Islet of Langerhans (tissue), 1 donor: ENCODE results near the gene MYOC.
"Not testable (repeated sequence)": the region's sequence is repeated elsewhere in the genome, so short reads cannot be mapped to it uniquely, and the experiment has no call there.

Experiments used
- FAIRE-seq: peaks from one replicate; lab custom pipeline; 2011; peaks lifted over from hg19 to GRCh38; lab: Jason Lieb, UNC

MYOC gene

DNA sequence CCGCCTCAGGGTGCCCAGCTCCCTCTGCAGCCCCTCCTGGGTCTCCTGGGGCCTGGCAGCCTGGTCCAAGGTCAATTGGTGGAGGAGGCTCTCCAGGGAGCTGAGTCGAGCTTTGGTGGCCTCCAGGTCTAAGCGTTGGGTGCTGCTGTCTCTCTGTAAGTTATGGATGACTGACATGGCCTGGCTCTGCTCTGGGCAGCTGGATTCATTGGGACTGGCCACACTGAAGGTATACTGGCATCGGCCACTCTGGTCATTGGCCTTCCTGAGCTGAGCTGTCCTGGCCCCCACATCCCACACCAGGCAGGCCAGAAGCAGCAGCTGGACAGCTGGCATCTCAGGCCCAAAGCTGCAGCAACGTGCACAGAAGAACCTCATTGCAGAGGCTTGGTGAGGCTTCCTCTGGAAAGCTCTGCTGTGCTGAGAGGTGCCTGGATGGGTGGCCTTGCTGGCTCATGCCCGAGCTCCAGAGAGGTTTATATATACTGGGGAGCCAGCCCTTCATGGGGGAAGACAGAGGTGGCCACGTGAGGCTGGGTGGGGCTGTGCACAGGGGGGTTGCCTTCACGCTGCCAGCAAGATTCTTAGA lies at the start of gene MYOC:
Gene MYOC (minus strand): TSS at position 455 of the 589 bp plus-strand sequence. CDS start 77 bp downstream, at position 378.
- no peak for FAIRE-seq

DNA sequence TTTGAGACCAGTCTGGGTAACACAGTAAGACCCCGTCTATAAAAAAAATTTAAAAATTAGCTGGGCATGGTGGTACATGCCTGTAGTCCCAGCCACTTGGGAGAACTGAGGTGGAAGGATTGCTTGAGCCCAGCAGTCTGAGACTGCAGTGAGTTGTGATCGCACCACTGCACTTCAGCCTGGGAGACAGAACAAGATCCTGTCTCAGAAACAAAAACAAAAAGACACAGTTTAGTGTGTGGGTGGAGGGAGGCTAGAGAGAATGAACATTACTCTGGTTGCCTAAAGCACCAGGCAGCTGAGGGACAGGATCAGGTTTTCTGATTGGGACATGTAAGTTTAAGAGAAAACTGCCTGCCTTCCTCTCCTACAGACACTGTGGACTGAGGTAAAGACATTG lies 47.0 kb upstream of the MYOC start:
- FAIRE-seq, result no peak

DNA sequence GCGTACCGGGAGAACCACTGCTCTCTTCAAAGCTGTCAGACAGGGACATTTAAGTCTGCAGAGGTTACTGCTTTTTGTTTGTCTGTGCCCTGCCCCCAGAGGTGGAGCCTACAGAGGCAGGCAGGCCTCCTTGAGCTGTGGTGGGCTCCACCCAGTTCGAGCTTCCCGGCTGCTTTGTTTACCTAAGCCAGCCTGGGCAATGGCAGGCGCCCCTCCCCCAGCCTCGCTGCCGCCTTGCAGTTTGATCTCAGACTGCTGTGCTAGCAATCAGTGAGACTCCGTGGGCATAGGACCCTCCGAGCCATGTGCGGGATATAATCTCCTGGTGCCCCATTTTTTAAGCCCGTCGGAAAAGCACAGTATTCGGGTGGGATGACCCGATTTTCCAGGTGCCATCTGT lies 43.3 kb upstream of the MYOC start:
- FAIRE-seq, result not testable (repeated sequence)

DNA sequence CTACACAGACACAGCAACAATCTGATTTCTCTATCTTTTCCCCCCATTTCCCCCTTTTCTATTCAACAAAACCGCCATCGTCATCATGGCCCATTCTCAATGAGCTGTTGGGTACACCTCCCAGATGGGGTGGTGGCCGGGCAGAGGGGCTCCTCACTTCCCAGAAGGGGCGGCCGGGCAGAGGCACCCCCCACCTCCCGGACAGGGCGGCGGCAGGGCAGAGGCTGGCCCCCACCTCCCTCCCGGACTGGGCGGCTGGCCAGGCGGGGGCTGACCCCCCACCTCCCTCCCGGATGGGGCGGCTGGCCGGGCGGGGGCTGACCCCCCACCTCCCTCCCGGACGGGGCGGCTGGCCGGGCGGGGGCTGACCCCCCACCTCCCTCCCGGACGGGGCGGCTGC lies 41.1 kb upstream of the MYOC start:
- not testable (repeated sequence) for FAIRE-seq

DNA sequence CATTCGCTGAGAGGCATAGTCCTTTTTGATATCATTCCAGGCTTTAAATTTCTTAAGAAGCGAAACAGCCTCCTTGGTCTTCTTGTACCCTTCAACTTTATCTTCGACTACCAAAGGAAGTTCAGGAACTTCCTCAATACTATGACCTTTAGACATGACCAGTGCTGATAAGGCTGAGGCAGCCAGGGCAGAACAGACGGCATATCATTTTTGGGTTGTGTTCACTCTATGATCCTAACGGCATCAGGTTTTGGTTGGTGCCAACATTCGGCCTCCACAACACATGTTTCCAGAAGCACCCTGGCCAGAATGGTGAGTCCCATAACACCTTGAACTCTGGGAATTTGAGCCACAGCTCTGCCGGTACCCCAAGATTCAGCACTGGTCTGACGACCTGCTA lies 31.4 kb upstream of the MYOC start:
- FAIRE-seq, result no peak

DNA sequence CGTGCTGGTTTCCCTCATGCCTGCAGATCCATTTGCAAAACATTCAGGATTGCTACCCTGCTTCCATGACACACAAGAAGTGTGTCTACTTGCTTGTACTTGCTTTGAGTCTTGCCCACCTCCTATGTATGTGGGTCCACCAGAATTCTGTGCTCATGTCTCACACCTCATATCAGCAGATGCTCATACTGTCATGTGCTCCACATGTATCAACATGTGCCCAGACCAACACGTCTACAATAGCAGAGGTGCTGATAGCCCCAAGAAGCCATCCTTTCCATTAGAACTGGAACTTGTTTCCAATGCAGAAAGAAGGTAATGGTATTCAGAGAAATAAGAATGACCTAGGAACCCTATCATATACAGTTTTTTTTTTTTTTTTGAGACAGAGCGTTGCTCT lies 27.9 kb upstream of the MYOC start:
- no peak for FAIRE-seq

DNA sequence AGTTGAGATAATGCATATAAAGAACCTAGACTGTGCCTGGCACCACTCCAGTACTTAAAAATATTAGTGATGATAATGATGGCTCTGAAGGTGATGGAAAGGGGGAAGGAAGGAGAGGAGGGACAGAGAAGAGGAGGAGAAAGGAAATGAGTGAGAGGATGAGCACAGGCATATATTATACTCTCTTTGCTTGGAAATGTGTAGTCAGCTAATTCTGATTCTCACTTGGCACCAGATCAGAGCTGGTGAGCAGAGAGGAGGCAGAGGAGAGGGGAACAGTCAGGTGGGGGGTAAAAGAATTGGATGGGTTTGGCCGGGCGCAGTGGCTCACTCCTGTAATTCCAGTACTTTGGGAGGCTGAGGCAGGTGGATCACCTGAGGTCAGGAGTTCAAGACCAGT lies 24.3 kb upstream of the MYOC start:
- no peak for FAIRE-seq

DNA sequence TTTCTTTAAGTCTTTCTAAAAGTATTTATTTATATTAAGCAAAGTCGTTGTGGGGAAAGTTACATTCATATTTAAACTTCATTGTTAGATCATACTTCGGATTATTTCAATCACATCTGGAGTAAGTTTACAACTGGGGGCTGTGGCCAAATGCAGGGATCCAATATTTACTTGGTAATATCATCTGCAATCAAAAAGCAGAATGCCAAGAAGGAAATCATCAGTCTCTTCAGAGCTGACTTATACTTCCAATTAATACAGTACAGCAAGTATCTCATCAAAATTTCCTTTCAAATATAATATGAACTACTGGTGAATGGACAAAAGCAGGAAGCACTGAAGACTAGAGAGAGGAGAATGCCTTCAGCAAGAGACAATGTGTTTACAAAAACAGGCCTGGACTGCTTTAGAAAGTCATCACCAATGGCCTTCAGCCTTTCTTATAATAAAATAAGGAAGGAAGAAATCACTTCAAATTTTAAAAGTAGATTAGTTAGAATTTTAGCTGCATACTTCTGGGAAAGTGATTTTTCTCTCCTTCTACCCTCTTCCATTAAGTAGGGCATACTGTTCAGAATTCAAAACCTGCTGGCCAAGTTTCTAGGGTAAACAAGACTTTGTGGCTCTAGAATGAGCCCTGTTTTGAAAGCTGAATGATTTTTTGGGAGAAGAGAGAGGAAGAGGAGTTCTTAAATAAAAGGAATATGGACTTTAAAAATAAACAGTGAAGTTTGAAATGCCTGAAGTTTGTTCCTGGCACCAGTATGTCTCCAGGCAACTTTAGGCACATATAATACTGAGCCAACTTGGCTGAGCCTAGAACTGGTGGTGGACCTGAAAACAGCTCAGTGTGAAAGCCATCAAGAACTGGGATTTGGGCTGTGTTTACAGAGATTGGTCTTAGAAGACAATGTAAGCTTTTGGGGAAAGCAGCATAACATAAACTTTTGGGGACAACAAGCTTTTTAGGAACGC lies 22.2 kb upstream of the MYOC start:
- FAIRE-seq, result no peak

DNA sequence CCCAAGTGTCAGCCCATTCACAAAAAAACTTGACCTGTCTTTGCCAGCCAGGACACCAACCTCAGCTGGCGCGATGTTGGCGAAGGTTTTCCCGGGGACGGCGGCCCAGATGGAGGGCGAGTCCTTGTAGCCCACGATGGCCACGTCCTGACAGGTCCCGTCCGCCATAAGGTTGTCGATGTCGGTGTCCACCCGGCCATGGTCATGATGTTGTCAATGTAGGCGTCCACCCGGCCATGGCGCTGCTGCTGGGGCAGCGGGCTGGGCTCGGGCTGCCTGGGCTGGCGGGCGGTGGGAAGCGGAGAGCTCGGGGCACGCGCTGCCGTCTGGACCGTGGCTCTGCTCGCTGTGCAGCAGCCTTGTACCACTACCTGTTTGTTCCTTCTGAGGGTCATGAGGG lies 18.3 kb upstream of the MYOC start:
- FAIRE-seq, result no peak

DNA sequence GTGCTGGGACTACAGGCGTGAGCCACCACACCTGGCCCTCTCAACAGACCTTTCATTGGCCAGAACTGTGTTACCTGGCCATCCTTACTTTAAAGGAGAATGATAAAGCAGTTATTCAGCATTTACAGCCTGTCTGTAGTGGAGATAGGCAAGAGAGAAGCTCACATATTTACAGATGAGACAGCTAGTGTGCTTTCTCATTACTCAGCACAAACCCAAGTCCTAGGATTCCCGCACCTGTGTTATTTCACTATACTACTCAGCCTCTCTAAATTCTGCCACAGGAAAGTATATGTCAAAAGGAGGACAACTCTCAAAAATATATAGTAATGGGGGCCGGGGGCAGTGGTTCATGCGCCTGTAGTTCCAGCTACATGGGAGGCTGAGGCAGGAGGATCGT lies 15.9 kb upstream of the MYOC start:
- no peak for FAIRE-seq

DNA sequence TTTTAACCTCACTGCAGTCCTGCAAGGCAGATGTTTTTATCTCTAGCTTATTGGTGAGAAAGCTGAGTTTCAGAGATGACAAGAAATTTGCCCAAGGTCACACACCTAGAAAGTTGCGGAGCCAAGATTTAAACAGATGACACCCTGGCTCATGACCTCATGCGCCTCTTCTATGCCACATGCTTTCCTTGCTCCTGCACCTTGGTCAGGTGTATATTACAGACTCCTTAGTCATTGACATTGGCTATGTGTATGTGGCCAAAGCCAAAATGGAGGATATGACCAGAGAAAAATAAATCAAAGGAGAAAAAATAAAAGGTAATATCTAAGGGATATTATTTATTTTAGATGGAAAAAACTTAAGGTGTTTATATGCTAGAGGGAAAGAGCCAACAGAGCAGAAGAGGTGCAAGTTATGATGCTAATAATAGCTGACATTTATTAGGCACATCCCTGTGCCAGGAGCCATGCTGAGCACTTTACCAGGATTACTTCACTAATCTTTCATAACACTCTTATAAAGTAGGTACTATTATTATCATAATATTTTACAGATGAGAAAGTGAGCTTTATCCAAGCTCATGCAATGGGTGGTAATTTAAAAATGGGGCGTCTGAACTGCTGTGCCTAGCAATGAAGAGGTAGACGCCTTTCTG lies 13.8 kb upstream of the MYOC start:
- no peak for FAIRE-seq

DNA sequence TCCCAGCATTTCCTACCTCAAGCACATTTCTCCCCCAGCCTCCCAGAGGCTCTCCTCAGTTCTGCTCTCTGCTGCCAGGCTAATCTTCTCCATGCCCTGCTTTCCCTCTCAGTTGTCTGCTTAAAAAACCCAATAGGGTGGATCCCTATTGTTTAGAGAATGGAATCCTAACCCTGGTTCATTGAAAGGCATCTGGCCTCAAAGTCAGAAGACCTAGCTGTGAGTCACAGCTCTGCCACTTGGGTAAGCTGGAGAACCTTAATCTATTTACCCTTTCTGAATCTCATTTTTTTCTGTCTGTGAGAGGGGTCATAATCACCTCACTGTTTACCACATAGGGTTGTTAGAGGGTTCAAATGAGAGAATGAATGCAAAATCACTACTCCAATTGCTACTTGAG lies 12.5 kb upstream of the MYOC start:
- no peak for FAIRE-seq

DNA sequence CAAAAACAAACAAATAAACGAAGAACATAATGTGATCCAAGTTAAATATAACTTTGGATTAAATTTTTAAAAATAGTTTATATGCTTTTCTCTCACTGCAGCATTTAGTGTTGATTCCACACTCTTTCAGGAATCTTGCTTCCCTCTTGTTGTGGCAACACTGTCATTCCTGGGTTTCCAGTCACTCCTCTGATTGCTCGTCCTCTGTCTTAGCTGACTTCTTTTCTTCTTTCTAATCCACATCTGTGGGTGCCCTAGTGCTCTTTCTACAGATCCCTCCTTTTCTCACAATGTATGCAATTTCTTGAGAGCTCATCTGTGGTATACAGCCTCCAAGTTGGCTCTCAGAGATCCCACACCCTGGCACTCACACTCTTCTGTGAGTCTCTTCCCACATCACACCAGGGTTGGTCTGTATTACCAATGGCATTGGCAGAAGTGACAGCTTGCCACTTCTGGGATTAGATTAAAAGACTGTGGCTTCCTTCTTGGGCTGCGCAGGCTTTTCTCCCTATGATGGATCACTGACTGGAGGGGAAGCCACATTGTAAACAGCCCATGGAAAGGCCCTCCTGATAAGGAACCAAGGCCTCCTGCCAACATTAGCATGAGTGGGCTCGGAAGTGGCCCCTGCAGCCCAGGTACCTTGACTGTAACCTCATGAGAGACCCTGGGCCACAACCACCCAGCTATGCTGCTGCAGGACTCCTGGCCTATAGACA lies 11.5 kb upstream of the MYOC start:
- FAIRE-seq, result no peak

DNA sequence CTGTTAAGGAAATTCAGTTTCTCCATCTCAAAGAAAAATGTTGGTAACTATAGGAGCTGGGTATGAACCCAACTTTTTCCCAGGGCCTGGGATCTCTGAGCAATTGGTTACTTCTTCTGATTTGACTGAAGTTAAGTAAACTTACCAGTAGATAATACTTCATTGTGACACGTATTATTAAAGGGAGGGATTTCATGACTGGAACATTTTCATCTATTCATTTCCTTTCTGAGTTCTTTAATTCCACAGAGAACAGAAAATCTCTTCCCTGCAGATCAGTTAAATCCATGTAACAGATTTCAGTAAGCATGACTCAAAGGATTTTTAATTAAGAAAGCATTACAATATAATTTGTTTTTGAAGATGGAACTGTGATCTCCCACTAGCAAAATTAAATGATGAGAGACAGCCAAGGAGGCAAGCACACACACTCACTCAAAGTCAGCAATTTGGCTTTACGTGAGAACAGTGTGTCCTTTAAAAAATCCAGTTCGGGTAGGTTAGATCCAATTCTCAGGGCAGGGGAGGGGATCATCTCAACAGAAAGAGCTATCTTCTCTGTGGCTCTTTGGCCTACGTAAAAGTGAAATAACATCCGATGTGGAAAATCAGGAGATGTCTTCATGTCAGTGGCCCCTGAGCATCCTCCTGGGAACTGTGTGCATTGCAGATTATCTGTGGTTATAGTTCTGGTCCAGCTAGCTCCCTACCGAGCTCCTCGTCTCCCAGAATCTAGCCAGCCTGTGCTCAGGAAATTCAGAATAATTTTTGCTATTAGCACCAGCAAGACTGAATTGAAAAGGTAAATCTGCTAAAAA lies 10.8 kb upstream of the MYOC start:
- no peak for FAIRE-seq

DNA sequence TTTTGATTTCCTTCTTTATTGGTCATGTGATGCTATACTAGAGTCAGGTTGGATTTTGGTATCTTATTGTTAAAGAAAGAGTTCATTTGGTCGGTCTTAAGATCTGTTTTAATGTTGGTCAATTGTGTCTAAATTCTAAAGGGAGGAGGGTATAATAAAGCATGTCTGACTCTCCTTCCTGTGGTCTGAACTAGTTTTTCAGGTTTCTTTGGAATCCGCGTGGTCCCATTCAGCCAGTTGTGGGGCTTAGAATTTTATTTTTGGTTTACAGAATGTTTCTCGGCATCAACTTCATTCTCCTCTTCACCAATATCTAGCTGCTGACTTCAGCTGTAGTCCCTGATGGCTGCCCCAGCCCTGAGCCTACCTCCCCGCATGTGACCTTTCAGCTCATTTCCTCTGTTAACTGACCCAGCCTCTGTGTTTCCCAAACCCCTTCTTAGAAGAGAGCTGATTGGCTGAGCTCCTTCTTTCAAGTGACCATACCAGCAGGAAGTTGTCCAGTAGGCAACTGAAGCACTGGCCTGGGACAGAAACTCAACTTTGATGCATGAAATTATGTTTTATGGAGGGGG lies 8.7 kb upstream of the MYOC start:
- no peak for FAIRE-seq

DNA sequence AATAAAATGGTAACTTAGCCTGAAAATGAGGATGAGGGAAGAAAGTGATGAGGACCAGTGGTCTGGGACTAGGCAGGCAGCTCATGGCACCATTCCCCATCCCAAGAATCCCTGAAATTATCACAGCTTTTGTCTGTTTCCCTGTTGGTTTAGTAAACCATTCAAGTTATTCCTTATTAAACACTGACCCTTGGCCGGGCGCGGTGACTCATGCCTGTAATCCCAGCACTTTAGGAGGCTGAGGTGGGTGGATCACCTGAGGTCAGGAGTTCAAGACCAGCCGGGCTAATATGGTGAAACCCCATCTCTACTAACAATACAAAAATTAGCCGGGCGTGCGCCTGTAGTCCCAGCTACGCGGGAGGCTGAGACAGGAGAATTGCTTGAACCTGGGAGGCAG lies 3.7 kb upstream of the MYOC start:
- FAIRE-seq, result not testable (repeated sequence)

DNA sequence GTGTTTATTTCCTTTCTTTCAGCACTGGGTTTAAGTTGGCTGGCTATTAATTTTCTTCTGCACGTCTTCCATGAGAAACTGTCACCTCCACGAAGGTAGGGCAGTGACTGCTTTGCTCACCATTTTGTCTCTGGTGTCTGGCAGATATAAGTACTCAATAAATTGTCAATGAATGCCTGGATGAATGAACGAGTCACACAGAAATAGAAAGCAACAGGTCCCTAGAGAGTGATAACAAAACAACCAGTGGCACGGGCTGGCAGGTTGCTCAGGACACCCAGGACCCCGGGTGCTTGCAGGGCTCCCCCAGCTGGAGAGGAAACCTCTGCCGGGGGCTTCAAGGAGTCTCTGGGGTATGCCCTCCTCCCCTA lies 3.2 kb upstream of the MYOC start:
- FAIRE-seq, result no peak

DNA sequence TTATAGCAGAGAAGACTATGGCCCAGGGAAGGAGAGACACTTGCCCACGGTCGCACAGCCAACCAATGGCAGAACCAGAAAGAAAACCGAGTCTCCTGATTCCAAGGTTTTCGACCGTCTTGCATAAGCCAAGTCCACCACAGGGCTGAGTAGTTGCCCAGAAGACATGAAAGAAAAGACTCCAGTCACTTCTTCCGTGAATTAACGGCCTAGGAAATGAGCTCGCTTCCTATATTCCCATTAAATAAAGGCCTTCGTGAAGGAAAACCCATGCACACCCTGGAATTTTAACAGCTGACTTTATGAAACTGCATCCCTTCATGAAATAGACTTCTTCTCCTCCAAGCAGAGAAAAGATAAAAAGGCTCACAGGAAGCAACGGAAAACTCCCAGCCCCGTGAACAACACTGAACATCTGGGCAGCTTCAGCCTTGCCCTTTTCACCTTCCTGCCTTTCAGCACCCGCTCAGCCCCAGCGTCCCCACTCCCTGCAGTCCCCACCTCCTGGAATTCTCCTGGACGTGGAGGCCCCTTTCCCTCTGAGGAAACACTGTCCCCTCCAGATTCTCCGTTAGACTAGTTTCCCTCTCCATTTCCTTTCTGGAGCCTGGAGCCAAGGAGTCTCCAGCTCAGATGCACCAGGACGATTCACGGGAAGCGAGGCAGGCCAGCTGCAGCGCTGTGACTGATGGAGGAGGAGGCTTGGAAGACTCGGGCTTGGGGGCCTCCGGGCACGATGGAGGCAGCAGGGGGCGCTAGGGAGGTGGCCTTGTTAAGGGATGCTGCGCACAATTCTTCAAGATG lies 2.7 kb upstream of the MYOC start:
- FAIRE-seq, result no peak

DNA sequence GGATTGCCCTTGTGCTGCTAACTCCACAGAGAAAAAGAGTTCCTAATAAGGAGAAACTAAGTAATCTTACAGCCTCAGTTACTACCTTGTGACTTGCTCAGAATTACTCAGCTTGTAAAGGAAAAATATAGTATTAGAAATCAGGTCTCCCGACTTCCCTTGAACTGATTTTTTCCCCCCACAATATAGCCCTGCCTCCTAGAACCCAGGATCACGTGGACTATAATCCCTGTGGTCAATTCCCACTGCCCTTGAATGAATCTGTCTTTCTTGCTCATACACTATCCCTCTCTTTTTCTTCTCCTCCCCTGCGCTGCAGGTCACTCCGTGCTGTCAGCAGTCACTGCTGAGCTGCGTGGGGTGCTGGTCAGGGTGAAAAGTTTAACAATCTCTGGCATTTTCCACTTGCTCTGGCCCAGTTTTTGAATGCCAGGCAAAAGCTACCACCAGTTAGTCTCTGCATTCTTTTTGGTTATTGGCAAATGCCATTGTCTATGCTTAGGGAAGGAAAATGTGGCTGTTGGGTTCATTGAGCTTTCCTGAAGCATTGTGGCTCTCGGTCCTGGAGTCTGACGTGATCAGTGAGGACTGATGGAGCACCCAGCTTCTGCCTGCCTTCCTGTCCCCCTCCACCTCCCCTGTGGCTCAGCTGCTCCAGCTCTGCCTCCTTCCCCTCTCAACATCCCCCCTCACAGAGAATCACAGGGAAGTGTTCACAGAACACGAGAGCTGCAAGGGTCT lies 1.9 kb upstream of the MYOC start:
- FAIRE-seq, result no peak

DNA sequence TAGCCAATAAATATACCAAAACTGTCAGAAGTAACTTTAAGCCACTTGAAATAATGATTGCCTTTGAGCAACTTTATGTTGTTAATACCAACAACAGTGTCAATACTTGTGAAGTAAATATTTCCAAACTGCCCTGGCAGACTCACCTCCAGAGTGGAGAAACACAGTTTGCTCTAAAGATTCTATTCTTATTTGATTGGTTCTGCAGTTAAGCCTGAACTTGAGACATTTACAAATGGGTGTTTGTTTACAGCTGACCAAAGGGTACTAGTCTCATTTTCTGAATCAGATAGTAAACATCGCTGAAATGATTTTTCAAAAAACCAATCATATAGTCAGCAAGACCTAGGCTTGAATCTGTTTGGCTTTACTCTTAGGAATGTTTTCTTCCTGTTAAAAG lies 1.3 kb upstream of the MYOC start:
- no peak for FAIRE-seq
